HFF-Myc (cell line): Measurements from ENCODE around the gene TMC1.

Experiments used
- DNase-seq: peaks from one replicate; pipeline ENCODE4 v3.0.0-alpha.2; 2011; ENCODE audit warnings: low read depth; ENCODE audit errors: extremely low read depth
- H3K4me3 ChIP-seq: replicated peaks from 2 replicates; pipeline ENCODE4 v1.5.1; 2011; ENCODE audit warnings: low read depth, mild to moderate bottlenecking, control low read depth, low read length
- CTCF ChIP-seq: IDR thresholded peaks from 2 replicates; pipeline ENCODE4 v1.5.1; 2012; ENCODE audit warnings: mild to moderate bottlenecking, low read depth, low read length, control low read depth; ENCODE audit errors: missing control alignments

Gene TMC1

GRCh38 chr9:72527801-72528195 is 6.4 kb downstream of the TMC1 start:
- peak overlapping the region; percentile 20; the same call in 1 of the 2 replicates for H3K4me3 ChIP-seq
- no peak for TF ChIP-seq CTCF

GRCh38 chr9:72529531-72529930 is 8.1 kb downstream of the TMC1 start:
- no peak overlapping the region for H3K4me3 ChIP-seq
- DNase-seq, result no peak
- TF ChIP-seq CTCF, result no peak

More at GRCh38 chr9:72527801-72528195, 6.4 kb downstream of the TMC1 start:
- no peak for DNase-seq

GRCh38 chr9:72533322-72533721 is 11.9 kb downstream of the TMC1 start:
- no peak for TF ChIP-seq CTCF
- H3K4me3 ChIP-seq, result no peak overlapping the region
- DNase-seq, result no peak

GRCh38 chr9:72534931-72535330 is 13.5 kb downstream of the TMC1 start:
- DNase-seq, result no peak
- no peak overlapping the region for H3K4me3 ChIP-seq
- TF ChIP-seq CTCF, result no peak

- no peak for TF ChIP-seq CTCF
- no peak for DNase-seq
- H3K4me3 ChIP-seq, result no peak overlapping the region
Observed at GRCh38 chr9:72537011-72537545, 15.7 kb downstream of the TMC1 start.

GRCh38 chr9:72537671-72538070 is 16.3 kb downstream of the TMC1 start:
- no peak for TF ChIP-seq CTCF

GRCh38 chr9:72538921-72539702 is 17.7 kb downstream of the TMC1 start:
- H3K4me3 ChIP-seq, result no peak overlapping the region
- no peak for TF ChIP-seq CTCF
- no peak for DNase-seq

More at GRCh38 chr9:72537671-72538070, 16.3 kb downstream of the TMC1 start:
- no peak for DNase-seq
- no peak overlapping the region for H3K4me3 ChIP-seq
